Gastrocnemius medialis (tissue), 4 donors: ENCODE measurements around the gene PIAS3. TPM values are rescaled to one million over a fixed set of nuclear protein-coding genes. Genes with fewer than 3 reads are reported as not detected.
"Not testable (repeated sequence)": the region's sequence is repeated elsewhere in the genome, so short reads cannot be mapped to it uniquely, and the experiment has no call there.

Experiments used
- ATAC-seq, 2 donors: fragments of 150-250 bp; one replicate each; pipeline ENCODE4 v1.9.1; 2016
- DNase-seq, 2 donors: peaks; one replicate each; pipeline ENCODE4 v3.0.0-alpha.2; 2019
- H3K27ac ChIP-seq, 4 donors: fragments of 200-600 bp; sonication (generic); 1 replicate in 1 of 4; 2 replicates in 3 of 4; pipeline ENCODE4 v1.5.1; 2016 to 2018; ENCODE audit warnings: mild to moderate bottlenecking in 2 of 4, moderate library complexity in 1 of 4
- H3K27me3 ChIP-seq, 3 donors: fragments of 200-600 bp; sonication (generic) in 2 of 3; 1 replicate in 1 of 3; 2 replicates in 2 of 3; pipeline versions ENCODE4 v1.5.1 to v1.6.0; 2016 to 2019; ENCODE audit warnings: mild to moderate bottlenecking in 1 of 3, moderate library complexity in 1 of 3
- H3K36me3 ChIP-seq, 2 donors: fragments of 200-600 bp; sonication (generic) in 1 of 2; one replicate each; pipeline ENCODE4 v1.5.1; 2017 to 2018
- H3K4me1 ChIP-seq, 2 donors: fragments of 200-600 bp; sonication (generic) in 1 of 2; one replicate each; pipeline ENCODE4 v1.5.1; 2016 to 2017; ENCODE audit warnings: mild to moderate bottlenecking in 2 of 2
- H3K4me3 ChIP-seq, 4 donors: fragments of 200-600 bp; sonication (generic) in 3 of 4; 1 replicate in 1 of 4; 2 replicates in 3 of 4; pipeline ENCODE4 v1.5.1; 2016 to 2019; ENCODE audit warnings: mild to moderate bottlenecking in 2 of 4
- H3K9me3 ChIP-seq, 3 donors: fragments of 200-600 bp; sonication (generic) in 2 of 3; 1 replicate in 1 of 3; 2 replicates in 2 of 3; pipeline ENCODE4 v1.5.1; 2016 to 2019
- CTCF ChIP-seq, 5 experiments: fragments of 450-650 bp in 3 of 5; fragments of 200-600 bp in 2 of 5; sonication (generic) in 2 of 5; IDR thresholded peaks in 4 of 5; conservative IDR thresholded peaks in 1 of 5; 1 replicate in 4 of 5; 2 replicates in 1 of 5; pipeline ENCODE4 v1.5.1; 2016 to 2019; ENCODE audit warnings: antibody characterized with exemption in 5 of 5, mild to moderate bottlenecking in 3 of 5, moderate library complexity in 3 of 5
- POLR2A ChIP-seq, 2 donors: fragments of 450-650 bp; IDR thresholded peaks; one replicate each; pipeline ENCODE4 v1.6.1; 2017; ENCODE audit warnings: antibody characterized with exemption in 2 of 2, mild to moderate bottlenecking in 2 of 2, moderate library complexity in 2 of 2
- in situ Hi-C, 4 donors: fragments of 200-750 bp; cut with MboI; loops; one replicate each; pipeline versions ENCODE4 v1.15.0 to v1.8.0; 2017; ENCODE audit warnings: low sequenced_read_pairs in 4 of 4
- intact Hi-C: fragments of 100-400 bp; cut with DNase I; formaldehyde crosslinking; loops from one replicate; pipeline ENCODE4 v1.15.1; 2023; ENCODE audit warnings: low total_unique reads
- total RNA-seq, 4 donors: library from RNA; depleted of rRNA; stranded (reverse); fragments of >200 nt; gene quantifications; one replicate each; pipeline versions ENCODE4 v1.1.0 to v1.2.3, GENCODE V29; 2016

The PIAS3 gene
- total RNA-seq, 4 donors from 2014 or later: 26.2 to 40.0 (median 35.7) TPM

- no peaks in the 10 kb centered on the region for H3K9me3 ChIP-seq
- peaks cover 7 to 11% of the 10 kb centered on the region in 2 donors for H3K4me1 ChIP-seq
- no peaks in the 10 kb centered on the region for H3K27me3 ChIP-seq
- intact Hi-C loops (loop anchor here (10.0 kb wide), 1 partner anchor 47 kb away; no protein-coding TSS in a partner anchor), in situ Hi-C loops (no loop called here)
- ATAC-seq: no peak
- H3K4me3 ChIP-seq: no peak overlapping the region
- peaks cover 8 to 72% of the 10 kb centered on the region in 2 donors for H3K36me3 ChIP-seq
- no peak overlapping the region for H3K27ac ChIP-seq
- no peak for DNase-seq
- TF ChIP-seq POLR2A (IDR thresholded peaks at IDR 0.05) (no peak), CTCF (IDR thresholded peaks at IDR 0.05 in 4 of 5, conservative IDR thresholded peaks at IDR 0.05 in 1 of 5) (no peak)
These were observed 30.9 kb downstream of the PIAS3 start for GRCh38 chr1:145827966-145828365.

GRCh38 chr1:145826030-145826429, 32.9 kb downstream of the PIAS3 start:
- peaks cover 8 to 54% of the 10 kb centered on the region in 2 donors for H3K36me3 ChIP-seq
- H3K4me1 ChIP-seq: peaks cover 11% of the 10 kb centered on the region in 2 donors
- no peak overlapping the region for H3K4me3 ChIP-seq
- intact Hi-C loops (loop anchor here (10.0 kb wide), 1 partner anchor 49 kb away; no protein-coding TSS in a partner anchor), in situ Hi-C loops (no loop called here)
- H3K27ac ChIP-seq: no peak overlapping the region
- no peaks in the 10 kb centered on the region for H3K27me3 ChIP-seq
- ATAC-seq (no peak), DNase-seq (no peak)
- H3K9me3 ChIP-seq: no peaks in the 10 kb centered on the region
- TF ChIP-seq POLR2A (IDR thresholded peaks at IDR 0.05): no peak
- no peak for TF ChIP-seq CTCF (IDR thresholded peaks at IDR 0.05 in 4 of 5, conservative IDR thresholded peaks at IDR 0.05 in 1 of 5)

- H3K27ac ChIP-seq: peak overlapping the region; percentile 86 to 92 (median 88)
- no peaks in the 10 kb centered on the region for H3K27me3 ChIP-seq
- no peaks in the 10 kb centered on the region for H3K9me3 ChIP-seq
- peak overlapping the region; percentile 63 to 80 (median 74) for H3K4me3 ChIP-seq
- peaks cover 8 to 38% of the 10 kb centered on the region in 2 donors for H3K36me3 ChIP-seq
- intact Hi-C loops: loop anchor here (1.0 to 10.0 kb wide), 2 partner anchors 21 to 50 kb away; partner anchors contain the start of gene NUDT17
- TF ChIP-seq CTCF (IDR thresholded peaks at IDR 0.05 in 4 of 5, conservative IDR thresholded peaks at IDR 0.05 in 1 of 5): no peak
- TF ChIP-seq POLR2A (IDR thresholded peaks at IDR 0.05): no peak
- peaks cover 13 to 15% of the 10 kb centered on the region in 2 donors for H3K4me1 ChIP-seq
- in situ Hi-C loops: no loop called here
- DNase-seq: no peak
- no peak for ATAC-seq
These were observed 34.4 kb downstream of the PIAS3 start for GRCh38 chr1:145824499-145824842.

- DNase-seq: peak; percentile 89 to 91
- peak within 1 kb of the TSS; percentile 86 to 92 (median 88) for H3K27ac ChIP-seq
- H3K4me3 ChIP-seq: peak within 1 kb of the TSS; percentile 63 to 80 (median 74)
- intact Hi-C loops: loop anchor here (1.0 to 10.0 kb wide), 2 partner anchors 21 to 51 kb away; partner anchors contain the start of gene NUDT17
- ATAC-seq: peak; percentile 87 to 89
- peaks cover 15 to 19% of the 10 kb centered on the region in 2 donors for H3K4me1 ChIP-seq
- H3K27me3 ChIP-seq: no peaks in the 10 kb centered on the region
- H3K36me3 ChIP-seq: peaks cover 5 to 32% of the 10 kb centered on the region in 2 donors
- in situ Hi-C loops: no loop called here
- no peaks in the 10 kb centered on the region for H3K9me3 ChIP-seq
- TF ChIP-seq POLR2A (IDR thresholded peaks at IDR 0.05) (peak; percentile 94 to 97), CTCF (IDR thresholded peaks at IDR 0.05 in 4 of 5, conservative IDR thresholded peaks at IDR 0.05 in 1 of 5) (no peak)
These were observed 35.0 kb downstream of the PIAS3 start, which contains the start of the genes POLR3C and RNF115 for GRCh38 chr1:145823565-145824498. Gene POLR3C (plus strand): TSS chr1:145824200. CDS start chr1:145825777, 1,577 bp downstream. Gene RNF115 (minus strand): TSS chr1:145824095. CDS start chr1:145823873, 222 bp downstream.

- H3K4me1 ChIP-seq: peaks cover 17 to 20% of the 10 kb centered on the region in 2 donors
- DNase-seq, H3K27me3 ChIP-seq, H3K9me3 ChIP-seq, in situ Hi-C loops: not testable (repeated sequence)
- peaks cover 5 to 22% of the 10 kb centered on the region in 2 donors for H3K36me3 ChIP-seq
- peak overlapping the region; percentile 36 to 92 (median 84) for H3K27ac ChIP-seq
- intact Hi-C loops: loop anchor here (10.0 kb wide), 1 partner anchor 52 kb away; no protein-coding TSS in a partner anchor
- peak overlapping the region in 1 of 4 donors; percentile 72 for H3K4me3 ChIP-seq
- peak; percentile 8 to 26 for ATAC-seq
These were observed 36.0 kb downstream of the PIAS3 start for GRCh38 chr1:145822779-145823331.

GRCh38 chr1:145818095-145818494, 40.8 kb downstream of the PIAS3 start:
- H3K36me3 ChIP-seq, H3K9me3 ChIP-seq, intact Hi-C loops, H3K27me3 ChIP-seq, in situ Hi-C loops, DNase-seq: not testable (repeated sequence)
- H3K27ac ChIP-seq: peak overlapping the region; percentile 44 to 73 (median 57)
- peak; percentile 42 to 45 for ATAC-seq
- peaks cover 8 to 14% of the 10 kb centered on the region in 2 donors for H3K4me1 ChIP-seq
- peak overlapping the region in 1 of 4 donors; percentile 28 for H3K4me3 ChIP-seq
